Neural cell (in vitro differentiated cells): Measurements from ENCODE around the gene IPO11. TPM values are rescaled to one million over a fixed set of nuclear protein-coding genes. Genes with fewer than 3 reads are reported as not detected.

Experiments used
- H2AFZ ChIP-seq: fragments of 200-600, 300-800 bp; sonication (generic), shearing (Covaris generic); 2 replicates; pipeline ENCODE4 v1.6.0; 2014; ENCODE audit warnings: low read depth, mild to moderate bottlenecking, antibody characterized with exemption, low read length, moderate library complexity
- H3F3A ChIP-seq: fragments of 200-600 bp; shearing (Covaris generic); 2 replicates; pipeline ENCODE4 v1.6.1; 2016; ENCODE audit warnings: mild to moderate bottlenecking, moderate library complexity, mixed read lengths, antibody characterized with exemption, low read length; ENCODE audit not compliant: insufficient read depth, poor library complexity, severe bottlenecking
- H3K27ac ChIP-seq: fragments of 200-600, 300-800 bp; sonication (generic), shearing (Covaris generic); 2 replicates; pipeline ENCODE4 v1.5.1; 2014; ENCODE audit warnings: mild to moderate bottlenecking, low read length, moderate library complexity
- H3K27me3 ChIP-seq: fragments of 300-800, 200-600 bp; sonication (generic), shearing (Covaris generic); 2 replicates; pipeline ENCODE4 v1.6.0; 2014; ENCODE audit warnings: mild to moderate bottlenecking, low read depth, low read length, moderate library complexity; ENCODE audit not compliant: insufficient read depth
- H3K36me3 ChIP-seq: fragments of 300-800, 200-600 bp; sonication (generic), shearing (Covaris generic); 2 replicates; pipeline ENCODE4 v1.5.1; 2014; ENCODE audit warnings: mild to moderate bottlenecking, antibody characterized with exemption, low read length, moderate library complexity; ENCODE audit not compliant: insufficient read depth
- H3K4me2 ChIP-seq: fragments of 300-800, 200-600 bp; sonication (generic), shearing (Covaris generic); 2 replicates; pipeline ENCODE4 v1.6.0; 2014; ENCODE audit warnings: mild to moderate bottlenecking, low read length
- H3K4me3 ChIP-seq: fragments of 300-800, 200-600 bp; sonication (generic), shearing (Covaris generic); 2 replicates; pipeline ENCODE4 v1.5.1; 2014; ENCODE audit warnings: mild to moderate bottlenecking, low read length, moderate library complexity
- H3K79me2 ChIP-seq: fragments of 200-600 bp; shearing (Covaris generic); replicated peaks from 2 replicates; pipeline ENCODE4 v1.6.0; 2014; ENCODE audit warnings: mild to moderate bottlenecking, low read length, moderate library complexity; ENCODE audit not compliant: insufficient read depth
- H3K9ac ChIP-seq: fragments of 300-800, 200-600 bp; sonication (generic), shearing (Covaris generic); 2 replicates; pipeline ENCODE4 v1.6.1; 2016; ENCODE audit warnings: mild to moderate bottlenecking, low read length, mixed read lengths
- H3K9me2 ChIP-seq: fragments of 200-600 bp; shearing (Covaris generic); 2 replicates; pipeline ENCODE4 v1.6.1; 2016; ENCODE audit warnings: mild to moderate bottlenecking, low read length, mixed read lengths; ENCODE audit not compliant: insufficient read depth
- H3K9me3 ChIP-seq: fragments of 200-600, 300-800 bp; sonication (generic), shearing (Covaris generic); 2 replicates; pipeline ENCODE4 v1.6.1; 2016; ENCODE audit warnings: mild to moderate bottlenecking, mixed run types, low read length, moderate library complexity, mixed read lengths
- H4K20me1 ChIP-seq: fragments of 200-600 bp; shearing (Covaris generic); 2 replicates; pipeline ENCODE4 v1.6.1; 2016; ENCODE audit warnings: mild to moderate bottlenecking, mixed run types; ENCODE audit not compliant: insufficient read depth
- CTCF ChIP-seq: fragments of 450-650 bp; IDR thresholded peaks from 2 replicates; pipeline ENCODE4 v1.5.1; 2014; ENCODE audit warnings: antibody characterized with exemption, mild to moderate bottlenecking, moderate library complexity; ENCODE audit not compliant: poor library complexity, severe bottlenecking
- EP300 ChIP-seq: fragments of 450-650 bp; conservative IDR thresholded peaks from 2 replicates; pipeline ENCODE4 v1.6.1; 2014; ENCODE audit warnings: antibody characterized with exemption, mild to moderate bottlenecking, moderate library complexity; ENCODE audit not compliant: poor library complexity, severe bottlenecking
- EZH2 ChIP-seq: fragments of 200-600, 300-800 bp; shearing (Covaris generic), sonication (generic); IDR thresholded peaks from 2 replicates; pipeline ENCODE4 v1.6.1; 2014; ENCODE audit warnings: antibody characterized with exemption, low read length, borderline replicate concordance, mild to moderate bottlenecking; ENCODE audit not compliant: insufficient read depth, poor library complexity, severe bottlenecking
- MXI1 ChIP-seq: fragments of 450-650 bp; conservative IDR thresholded peaks from 2 replicates; pipeline ENCODE4 v1.6.1; 2014; ENCODE audit warnings: antibody characterized with exemption, mild to moderate bottlenecking; ENCODE audit not compliant: poor library complexity, severe bottlenecking
- POLR2AphosphoS5 ChIP-seq: IDR thresholded peaks from 2 replicates; pipeline ENCODE4 v1.6.1; 2012
- RAD21 ChIP-seq: fragments of 450-650 bp; conservative IDR thresholded peaks from 2 replicates; pipeline ENCODE4 v1.6.1; 2014; ENCODE audit warnings: antibody characterized with exemption, mild to moderate bottlenecking, moderate library complexity
- SMC3 ChIP-seq: fragments of 450-650 bp; conservative IDR thresholded peaks from 2 replicates; pipeline ENCODE4 v1.6.1; 2014; ENCODE audit warnings: antibody characterized with exemption, mild to moderate bottlenecking, moderate library complexity; ENCODE audit not compliant: poor library complexity
- TAF1 ChIP-seq: IDR thresholded peaks from 2 replicates; pipeline ENCODE4 v1.6.1; 2012; ENCODE audit warnings: low read depth
- polyA plus RNA-seq: library from polyadenylated mRNA; depleted of rRNA; stranded (reverse); fragments of >200 nt; gene quantifications from 2 replicates; pipeline ENCODE4 v1.2.3, GENCODE V29; 2014
- TF ChIP-seq, protein P1 (sequence below): IDR thresholded peaks from 2 replicates; pipeline ENCODE4 v1.6.1; 2012; ENCODE audit warnings: borderline replicate concordance

Gene IPO11
- polyA plus RNA-seq, 1 donor from 2014 or later: 12.5 TPM

DNA sequence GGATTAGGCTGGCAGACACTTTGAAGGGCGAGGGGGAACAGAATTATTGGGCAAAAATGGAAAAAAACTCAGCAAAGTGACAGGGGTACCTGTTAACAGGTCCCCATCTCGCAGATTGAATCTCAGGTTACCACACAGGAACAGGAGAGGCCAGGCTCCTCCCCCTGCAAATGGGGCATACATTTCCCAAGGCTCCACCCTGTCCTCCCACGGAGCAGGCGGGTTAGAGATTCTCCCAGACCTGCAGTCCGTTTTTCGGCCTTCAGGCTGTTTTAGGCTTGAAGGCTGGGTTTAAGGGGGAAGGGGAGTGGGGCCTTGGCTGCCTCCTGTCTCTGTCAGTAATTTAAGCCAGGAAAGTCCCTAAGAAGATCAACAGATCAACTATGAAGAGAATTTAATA lies 208.7 kb downstream of the IPO11 start:
- Histone ChIP-seq H3K9me3 (no peaks in the 10 kb centered on the region), H3K27ac (no peak overlapping the region), H3K79me2 (no peaks in the 10 kb centered on the region), H3K9ac (no peak overlapping the region), H3K4me3 (no peak overlapping the region), H3K4me2 (no peak overlapping the region), H3K27me3 (no peaks in the 10 kb centered on the region), H2AFZ (no peak overlapping the region), H4K20me1 (no peaks in the 10 kb centered on the region), H3K9me2 (no peaks in the 10 kb centered on the region), H3F3A (no peaks in the 10 kb centered on the region), H3K36me3 (no peaks in the 10 kb centered on the region)
- TF ChIP-seq EZH2: no peak
- TF ChIP-seq POLR2AphosphoS5: no peak
- TF ChIP-seq MXI1: no peak
- no peak for TF ChIP-seq SMC3
- no peak for TF ChIP-seq EP300
- no peak for TF ChIP-seq RAD21
- no peak for TF ChIP-seq TAF1
- TF ChIP-seq CTCF: no peak
- TF ChIP-seq, protein P1, sequence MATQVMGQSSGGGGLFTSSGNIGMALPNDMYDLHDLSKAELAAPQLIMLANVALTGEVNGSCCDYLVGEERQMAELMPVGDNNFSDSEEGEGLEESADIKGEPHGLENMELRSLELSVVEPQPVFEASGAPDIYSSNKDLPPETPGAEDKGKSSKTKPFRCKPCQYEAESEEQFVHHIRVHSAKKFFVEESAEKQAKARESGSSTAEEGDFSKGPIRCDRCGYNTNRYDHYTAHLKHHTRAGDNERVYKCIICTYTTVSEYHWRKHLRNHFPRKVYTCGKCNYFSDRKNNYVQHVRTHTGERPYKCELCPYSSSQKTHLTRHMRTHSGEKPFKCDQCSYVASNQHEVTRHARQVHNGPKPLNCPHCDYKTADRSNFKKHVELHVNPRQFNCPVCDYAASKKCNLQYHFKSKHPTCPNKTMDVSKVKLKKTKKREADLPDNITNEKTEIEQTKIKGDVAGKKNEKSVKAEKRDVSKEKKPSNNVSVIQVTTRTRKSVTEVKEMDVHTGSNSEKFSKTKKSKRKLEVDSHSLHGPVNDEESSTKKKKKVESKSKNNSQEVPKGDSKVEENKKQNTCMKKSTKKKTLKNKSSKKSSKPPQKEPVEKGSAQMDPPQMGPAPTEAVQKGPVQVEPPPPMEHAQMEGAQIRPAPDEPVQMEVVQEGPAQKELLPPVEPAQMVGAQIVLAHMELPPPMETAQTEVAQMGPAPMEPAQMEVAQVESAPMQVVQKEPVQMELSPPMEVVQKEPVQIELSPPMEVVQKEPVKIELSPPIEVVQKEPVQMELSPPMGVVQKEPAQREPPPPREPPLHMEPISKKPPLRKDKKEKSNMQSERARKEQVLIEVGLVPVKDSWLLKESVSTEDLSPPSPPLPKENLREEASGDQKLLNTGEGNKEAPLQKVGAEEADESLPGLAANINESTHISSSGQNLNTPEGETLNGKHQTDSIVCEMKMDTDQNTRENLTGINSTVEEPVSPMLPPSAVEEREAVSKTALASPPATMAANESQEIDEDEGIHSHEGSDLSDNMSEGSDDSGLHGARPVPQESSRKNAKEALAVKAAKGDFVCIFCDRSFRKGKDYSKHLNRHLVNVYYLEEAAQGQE: no peak

- H2AFZ ChIP-seq: no peak overlapping the region
- H3F3A ChIP-seq: no peaks in the 10 kb centered on the region
- H3K27me3 ChIP-seq: no peaks in the 10 kb centered on the region
Observed at GRCh38 chr5:62623271-62623670, 210.7 kb downstream of the IPO11 start.

More at GRCh38 chr5:62623271-62623670, 210.7 kb downstream of the IPO11 start:
- Histone ChIP-seq H3K9me2 (no peaks in the 10 kb centered on the region), H4K20me1 (no peaks in the 10 kb centered on the region), H3K4me3 (no peak overlapping the region), H3K27ac (no peak overlapping the region), H3K9me3 (no peaks in the 10 kb centered on the region), H3K9ac (no peak overlapping the region), H3K36me3 (no peaks in the 10 kb centered on the region), H3K79me2 (no peaks in the 10 kb centered on the region), H3K4me2 (no peak overlapping the region)
- no peak for TF ChIP-seq EZH2
- TF ChIP-seq TAF1: no peak
- TF ChIP-seq CTCF: no peak
- no peak for TF ChIP-seq MXI1
- TF ChIP-seq EP300: no peak
- no peak for TF ChIP-seq RAD21
- no peak for TF ChIP-seq SMC3
- TF ChIP-seq, protein P1: no peak
- no peak for TF ChIP-seq POLR2AphosphoS5
